ENCODE results near the gene PSMA2. TPM values are rescaled to one million over a fixed set of nuclear protein-coding genes. Genes with fewer than 3 reads are reported as not detected.

PSMA2 gene
- total RNA-seq, 1 donor from 2014 or later = 77.7 TPM

- TF ChIP-seq CTCF (IDR thresholded peaks at IDR 0.05; ENCODE audit: borderline replicate concordance) = no peak
- no peaks in the 10 kb centered on the region for H3K9me3 ChIP-seq (replicated peaks)
- DNase-seq = peak; percentile 28
- no peaks in the 10 kb centered on the region for H3K27me3 ChIP-seq (ENCODE audit: low read depth)
- H3K4me3 ChIP-seq = no peak overlapping the region
- no peaks in the 10 kb centered on the region for H3K36me3 ChIP-seq
- intact Hi-C loops (cut with micrococcal nuclease) = no loop called here
- H3K27ac ChIP-seq (replicated peaks) = no peak overlapping the region
- peaks cover 17% of the 10 kb centered on the region for H3K4me1 ChIP-seq
Observed at GRCh38 chr7:42883950-42884349, 48.0 kb downstream of the PSMA2 start.

- intact Hi-C loops (cut with micrococcal nuclease) = no loop called here
- H3K9me3 ChIP-seq (replicated peaks) = no peaks in the 10 kb centered on the region
- no peak for DNase-seq
- no peaks in the 10 kb centered on the region for H3K27me3 ChIP-seq (ENCODE audit: low read depth)
- TF ChIP-seq CTCF (IDR thresholded peaks at IDR 0.05; ENCODE audit: borderline replicate concordance) = no peak
- no peaks in the 10 kb centered on the region for H3K36me3 ChIP-seq
- no peak overlapping the region for H3K27ac ChIP-seq (replicated peaks)
- no peak overlapping the region for H3K4me3 ChIP-seq
- peaks cover 3% of the 10 kb centered on the region for H3K4me1 ChIP-seq
Observed at GRCh38 chr7:42880392-42880791, 51.6 kb downstream of the PSMA2 start.

- no peaks in the 10 kb centered on the region for H3K36me3 ChIP-seq
- DNase-seq = no peak
- H3K9me3 ChIP-seq (replicated peaks) = no peaks in the 10 kb centered on the region
- intact Hi-C loops (cut with micrococcal nuclease) = no loop called here
- H3K4me1 ChIP-seq = no peaks in the 10 kb centered on the region
- TF ChIP-seq CTCF (IDR thresholded peaks at IDR 0.05; ENCODE audit: borderline replicate concordance) = no peak
- H3K27ac ChIP-seq (replicated peaks) = no peak overlapping the region
- no peaks in the 10 kb centered on the region for H3K27me3 ChIP-seq (ENCODE audit: low read depth)
- H3K4me3 ChIP-seq = no peak overlapping the region
Observed at GRCh38 chr7:42878303-42878702, 53.7 kb downstream of the PSMA2 start.

- no peaks in the 10 kb centered on the region for H3K4me1 ChIP-seq
- no peak for DNase-seq
- H3K27me3 ChIP-seq (ENCODE audit: low read depth) = no peaks in the 10 kb centered on the region
- H3K27ac ChIP-seq (replicated peaks) = no peak overlapping the region
- intact Hi-C loops (cut with micrococcal nuclease) = no loop called here
- H3K4me3 ChIP-seq = no peak overlapping the region
- no peaks in the 10 kb centered on the region for H3K9me3 ChIP-seq (replicated peaks)
- H3K36me3 ChIP-seq = no peaks in the 10 kb centered on the region
- TF ChIP-seq CTCF (IDR thresholded peaks at IDR 0.05; ENCODE audit: borderline replicate concordance) = no peak
Observed at GRCh38 chr7:42877862-42878261, 54.1 kb downstream of the PSMA2 start.

- H3K9me3 ChIP-seq (replicated peaks) = no peaks in the 10 kb centered on the region
- peak; percentile 82 for TF ChIP-seq CTCF (IDR thresholded peaks at IDR 0.05; ENCODE audit: borderline replicate concordance)
- H3K36me3 ChIP-seq = no peaks in the 10 kb centered on the region
- H3K4me3 ChIP-seq = no peak overlapping the region
- H3K27ac ChIP-seq (replicated peaks) = no peak overlapping the region
- intact Hi-C loops (cut with micrococcal nuclease) = no loop called here
- H3K4me1 ChIP-seq = no peaks in the 10 kb centered on the region
- DNase-seq = no peak
- no peaks in the 10 kb centered on the region for H3K27me3 ChIP-seq (ENCODE audit: low read depth)
Observed at GRCh38 chr7:42876182-42877068, 55.5 kb downstream of the PSMA2 start.

Data from left ventricle myocardium inferior (tissue), 1 donor.